Endodermal cell (in vitro differentiated cells): ENCODE data around the gene PNO1. TPM values are rescaled to one million over a fixed set of nuclear protein-coding genes. Genes with fewer than 3 reads are reported as not detected.

ENCODE experiments used
- DNase-seq: peaks from one replicate; pipeline ENCODE4 v3.0.0-alpha.2; 2017
- H3K27ac ChIP-seq: 2 replicates; pipeline ENCODE4 v1.5.1; 2013; ENCODE audit warnings: mild to moderate bottlenecking, low read depth, low read length, moderate library complexity
- H3K27me3 ChIP-seq: 2 replicates; pipeline ENCODE4 v1.6.1; 2013; ENCODE audit warnings: mild to moderate bottlenecking, low read length, moderate library complexity; ENCODE audit not compliant: insufficient read depth, control insufficient read depth, poor library complexity, severe bottlenecking
- H3K36me3 ChIP-seq: 2 replicates; pipeline ENCODE4 v1.7.0; 2013; ENCODE audit warnings: mild to moderate bottlenecking, low read length, moderate library complexity; ENCODE audit not compliant: control insufficient read depth, insufficient read depth
- H3K4me1 ChIP-seq: one replicate; pipeline ENCODE4 v1.7.0; 2013; ENCODE audit warnings: low read length; ENCODE audit not compliant: control insufficient read depth, insufficient read depth
- H3K4me3 ChIP-seq: 2 replicates; pipeline ENCODE4 v1.5.1; 2013; ENCODE audit warnings: mild to moderate bottlenecking, low read length, moderate library complexity
- H3K9ac ChIP-seq: 2 replicates; pipeline ENCODE4 v1.6.1; 2013; ENCODE audit warnings: mild to moderate bottlenecking, low read length, moderate library complexity; ENCODE audit not compliant: poor library complexity, severe bottlenecking; ENCODE audit errors: extremely low read depth
- H3K9me3 ChIP-seq: 2 replicates; pipeline ENCODE4 v1.6.1; 2013; ENCODE audit warnings: mild to moderate bottlenecking, low read length, moderate library complexity; ENCODE audit not compliant: control insufficient read depth
- H3K27ac Mint-ChIP-seq: 2 replicates; pipeline ENCODE4 v1.8.0; 2020; ENCODE audit warnings: mixed read lengths
- H3K27me3 Mint-ChIP-seq: 2 replicates; pipeline ENCODE4 v1.8.0; 2021; ENCODE audit warnings: mild to moderate bottlenecking, mixed read lengths; ENCODE audit not compliant: insufficient read depth
- H3K36me3 Mint-ChIP-seq: 2 replicates; pipeline ENCODE4 v1.8.0; 2020; ENCODE audit warnings: low read depth, mixed read lengths
- H3K4me1 Mint-ChIP-seq: 2 replicates; pipeline ENCODE4 v1.8.0; 2020; ENCODE audit warnings: mixed read lengths
- H3K4me3 Mint-ChIP-seq: 2 replicates; pipeline ENCODE4 v1.8.0; 2020; ENCODE audit warnings: mild to moderate bottlenecking, moderate library complexity, mixed read lengths
- H3K9me3 Mint-ChIP-seq: 2 replicates; pipeline ENCODE4 v1.8.0; 2020; ENCODE audit warnings: mild to moderate bottlenecking, mixed read lengths
- CTCF ChIP-seq: fragments of 200-600 bp; sonication (generic); conservative IDR thresholded peaks from 2 replicates; pipeline ENCODE4 v1.5.0; 2021; ENCODE audit warnings: antibody characterized with exemption, mild to moderate bottlenecking
- WGBS, 2 experiments: methylation state at CpG; one replicate each; pipeline versions ENCODE4 v1.1.5 to v1.1.7; 2013; ENCODE audit warnings: missing lambda C conversion rate in 2 of 2, mixed read lengths in 1 of 2; ENCODE audit not compliant: insufficient coverage in 1 of 2, insufficient read length in 1 of 2; 5-methylcytosine and 5-hydroxymethylcytosine counted together
- total RNA-seq, 2 donors: library from RNA; stranded (reverse); fragmentation: NEBNext Ultra II Directional in 1 of 2; extraction: Animal tissue kit (Norgen Biotek cat#: 25700) in 1 of 2; gene quantifications; 2 replicates in 1 of 2; 3 replicates in 1 of 2; pipeline ENCODE4 v1.2.1, GENCODE V29; 2021

Gene PNO1
- total RNA-seq, 2 donors from 2014 or later: 16.6 to 21.3 TPM

DNA sequence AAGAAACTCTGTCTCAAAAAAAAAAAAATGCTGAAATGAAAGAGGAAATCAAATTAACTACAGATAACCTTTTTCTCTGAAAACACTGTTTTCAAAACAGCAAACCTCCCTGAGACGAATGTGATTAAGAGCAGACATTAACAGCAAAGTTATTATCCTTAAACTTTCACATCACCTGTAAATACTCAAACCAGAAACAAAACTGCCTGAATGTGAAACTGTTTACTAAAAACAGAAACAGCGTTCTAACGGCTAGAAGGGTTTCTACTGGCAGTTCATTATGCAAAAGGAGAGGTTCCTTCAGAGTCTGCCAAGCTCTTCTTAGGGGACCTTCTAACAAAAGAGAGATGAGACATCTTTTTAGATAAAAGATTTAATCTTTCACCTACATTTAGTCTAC, 45.9 kb downstream of the PNO1 start:
- Histone ChIP-seq H3K4me1 (no peaks in the 10 kb centered on the region), H3K9me3 (no peaks in the 10 kb centered on the region), H3K4me3 (no peak overlapping the region), H3K27me3 (no peaks in the 10 kb centered on the region), H3K9ac (no peak overlapping the region), H3K36me3 (peaks cover 10% of the 10 kb centered on the region), H3K27ac (no peak overlapping the region)
- WGBS, 2 experiments: 88 to 100% methylated on average over 2 to 3 of the region's 3 CpGs
- no peak for DNase-seq
- Mint-ChIP-seq H3K4me1 (peaks cover 22% of the 10 kb centered on the region), H3K27ac (peak overlapping the region; percentile 32), H3K27me3 (no peaks in the 10 kb centered on the region), H3K9me3 (no peaks in the 10 kb centered on the region), H3K36me3 (peaks cover 6% of the 10 kb centered on the region), H3K4me3 (no peak overlapping the region)
- no peak for TF ChIP-seq CTCF

DNA sequence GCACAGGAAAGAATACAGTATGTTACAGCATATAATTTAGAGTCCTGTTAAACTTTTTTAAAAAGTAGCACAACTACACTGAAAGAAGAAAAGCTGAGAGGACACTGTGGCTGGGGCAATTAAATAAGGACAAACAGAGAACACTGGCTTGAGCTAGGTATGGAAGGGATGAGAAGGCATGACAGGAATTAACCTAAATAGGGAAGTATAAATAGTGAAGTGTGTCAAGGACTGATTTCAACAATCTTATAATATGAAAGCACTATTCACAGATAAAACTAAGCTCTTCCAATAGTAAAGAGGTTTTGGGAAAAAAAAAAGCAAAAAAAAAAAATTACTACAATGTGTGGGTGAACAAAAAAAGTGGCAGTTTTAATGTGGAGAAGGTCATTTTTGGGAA, 49.1 kb downstream of the PNO1 start:
- no peak overlapping the region for H3K4me3 Mint-ChIP-seq
- H3K9me3 Mint-ChIP-seq: no peaks in the 10 kb centered on the region
- peak overlapping the region; percentile 7 for H3K27ac Mint-ChIP-seq
- Histone ChIP-seq H3K9me3 (no peaks in the 10 kb centered on the region), H3K4me1 (no peaks in the 10 kb centered on the region), H3K9ac (no peak overlapping the region), H3K4me3 (no peak overlapping the region), H3K27me3 (no peaks in the 10 kb centered on the region), H3K27ac (no peak overlapping the region), H3K36me3 (peaks cover 9% of the 10 kb centered on the region)
- H3K4me1 Mint-ChIP-seq: peaks cover 22% of the 10 kb centered on the region
- no peak for DNase-seq
- no peak for TF ChIP-seq CTCF
- peaks cover 22% of the 10 kb centered on the region for H3K36me3 Mint-ChIP-seq
- no peaks in the 10 kb centered on the region for H3K27me3 Mint-ChIP-seq

GRCh38 chr2:68214381-68214780, 56.7 kb downstream of the PNO1 start:
- Mint-ChIP-seq H3K9me3 (no peaks in the 10 kb centered on the region), H3K27me3 (no peaks in the 10 kb centered on the region), H3K36me3 (peaks cover 32% of the 10 kb centered on the region), H3K4me1 (peaks cover 21% of the 10 kb centered on the region), H3K4me3 (no peak overlapping the region), H3K27ac (peak overlapping the region; percentile 33)
- H3K9me3 ChIP-seq: no peaks in the 10 kb centered on the region
- H3K4me3 ChIP-seq: no peak overlapping the region
- no peaks in the 10 kb centered on the region for H3K27me3 ChIP-seq
- no peak overlapping the region for H3K27ac ChIP-seq
- TF ChIP-seq CTCF: no peak
- WGBS, 2 experiments: 88 to 94% methylated on average over 5 of the region's 5 CpGs
- peaks cover 6% of the 10 kb centered on the region for H3K4me1 ChIP-seq
- DNase-seq: no peak
- no peak overlapping the region for H3K9ac ChIP-seq
- H3K36me3 ChIP-seq: peaks cover 42% of the 10 kb centered on the region
